Esophagus squamous epithelium (tissue), 4 donors: Measurements from ENCODE around the gene INTS1.

Experiments used
- CTCF ChIP-seq, 6 experiments: fragments of 450-650 bp in 4 of 6; fragments of 200-600 bp in 2 of 6; sonication (generic) in 2 of 6; IDR thresholded peaks; one replicate each; pipeline ENCODE4 v1.5.1; 2016 to 2019; ENCODE audit warnings: antibody characterized with exemption in 6 of 6, mild to moderate bottlenecking in 4 of 6, moderate library complexity in 4 of 6
- POLR2A ChIP-seq, 4 donors: fragments of 450-650 bp; IDR thresholded peaks; one replicate each; pipeline ENCODE4 v1.6.1; 2017; ENCODE audit warnings: antibody characterized with exemption in 4 of 4, mild to moderate bottlenecking in 4 of 4, moderate library complexity in 3 of 4

GRCh38 chr7:1526271-1526754 is 22.1 kb upstream of the INTS1 start:
- TF ChIP-seq CTCF (IDR thresholded peaks at IDR 0.05) (no peak), POLR2A (IDR thresholded peaks at IDR 0.05) (no peak)
